ENCODE measurements around the gene BOD1L1. TPM values are rescaled to one million over a fixed set of nuclear protein-coding genes. Genes with fewer than 3 reads are reported as not detected.

Gene BOD1L1
- polyA plus RNA-seq, 3 donors = 53.7 to 74.1 (median 63.5) TPM

Other genes starting within 250 kb of the BOD1L1 start
- 10 to 100 TPM; 30.0 to 35.3 (median 34.4) TPM for gene RAB28, start 143.4 kb downstream of the BOD1L1 start, polyA plus RNA-seq (ENCODE audit: insufficient read length in 3 of 3)
- under 1 TPM in 1 of 3 donors, not detected in 2; 0.04 TPM for gene NKX3-2, start 83.2 kb downstream of the BOD1L1 start, polyA plus RNA-seq (ENCODE audit: insufficient read length in 3 of 3)

All from renal cortex interstitium (tissue), 3 donors.